ENCODE measurements around the gene DTHD1.

The DTHD1 gene

GRCh38 chr4:36353998-36354397 is 72.6 kb downstream of the DTHD1 start:
- Histone ChIP-seq H3K9me3 (ENCODE audit: control insufficient read depth in 1 of 2, low read length in 2 of 2) (no peaks in the 10 kb centered on the region), H3K4me1 (ENCODE audit: control insufficient read depth in 1 of 2, insufficient read depth in 2 of 2, low read length in 2 of 2) (no peaks in the 10 kb centered on the region), H3K36me3 (ENCODE audit: control insufficient read depth in 1 of 2, insufficient read depth in 2 of 2, low read length in 2 of 2) (no peaks in the 10 kb centered on the region), H3K4me3 (ENCODE audit: low read depth in 1 of 2, low read length in 2 of 2) (no peak overlapping the region), H3K27ac (ENCODE audit: low read length) (no peak overlapping the region), H3K27me3 (ENCODE audit: low read depth, low read length) (no peaks in the 10 kb centered on the region)

GRCh38 chr4:36358173-36358572 is 76.8 kb downstream of the DTHD1 start:
- Histone ChIP-seq H3K9me3 (ENCODE audit: control insufficient read depth in 1 of 2, low read length in 2 of 2) (no peaks in the 10 kb centered on the region), H3K27me3 (ENCODE audit: low read depth, low read length) (no peaks in the 10 kb centered on the region), H3K36me3 (ENCODE audit: control insufficient read depth in 1 of 2, insufficient read depth in 2 of 2, low read length in 2 of 2) (no peaks in the 10 kb centered on the region), H3K4me1 (ENCODE audit: control insufficient read depth in 1 of 2, insufficient read depth in 2 of 2, low read length in 2 of 2) (no peaks in the 10 kb centered on the region), H3K27ac (ENCODE audit: low read length) (no peak overlapping the region), H3K4me3 (ENCODE audit: low read depth in 1 of 2, low read length in 2 of 2) (no peak overlapping the region)

GRCh38 chr4:36360755-36361154 is 79.3 kb downstream of the DTHD1 start:
- Histone ChIP-seq H3K27me3 (ENCODE audit: low read depth, low read length) (no peaks in the 10 kb centered on the region), H3K4me3 (ENCODE audit: low read depth in 1 of 2, low read length in 2 of 2) (no peak overlapping the region), H3K4me1 (ENCODE audit: control insufficient read depth in 1 of 2, insufficient read depth in 2 of 2, low read length in 2 of 2) (no peaks in the 10 kb centered on the region), H3K9me3 (ENCODE audit: control insufficient read depth in 1 of 2, low read length in 2 of 2) (no peaks in the 10 kb centered on the region), H3K36me3 (ENCODE audit: control insufficient read depth in 1 of 2, insufficient read depth in 2 of 2, low read length in 2 of 2) (no peaks in the 10 kb centered on the region), H3K27ac (ENCODE audit: low read length) (no peak overlapping the region)

- H3K36me3 ChIP-seq (ENCODE audit: control insufficient read depth in 1 of 2, insufficient read depth in 2 of 2, low read length in 2 of 2) = no peaks in the 10 kb centered on the region
- H3K4me3 ChIP-seq (ENCODE audit: low read depth in 1 of 2, low read length in 2 of 2) = no peak overlapping the region
- H3K27me3 ChIP-seq (ENCODE audit: low read depth, low read length) = no peaks in the 10 kb centered on the region
Observed at GRCh38 chr4:36363024-36363423, 81.6 kb downstream of the DTHD1 start.

GRCh38 chr4:36374836-36375511 is 93.6 kb downstream of the DTHD1 start:
- no peaks in the 10 kb centered on the region for H3K4me1 ChIP-seq (ENCODE audit: control insufficient read depth in 1 of 2, insufficient read depth in 2 of 2, low read length in 2 of 2)
- no peaks in the 10 kb centered on the region for H3K27me3 ChIP-seq (ENCODE audit: low read depth, low read length)
- H3K4me3 ChIP-seq (ENCODE audit: low read depth in 1 of 2, low read length in 2 of 2) = no peak overlapping the region
- H3K9me3 ChIP-seq (ENCODE audit: control insufficient read depth in 1 of 2, low read length in 2 of 2) = peaks cover 0 to 8% of the 10 kb centered on the region in 2 donors
- no peak overlapping the region for H3K27ac ChIP-seq (ENCODE audit: low read length)
- no peaks in the 10 kb centered on the region for H3K36me3 ChIP-seq (ENCODE audit: control insufficient read depth in 1 of 2, insufficient read depth in 2 of 2, low read length in 2 of 2)

More at GRCh38 chr4:36363024-36363423, 81.6 kb downstream of the DTHD1 start:
- no peak overlapping the region for H3K27ac ChIP-seq (ENCODE audit: low read length)
- H3K4me1 ChIP-seq (ENCODE audit: control insufficient read depth in 1 of 2, insufficient read depth in 2 of 2, low read length in 2 of 2) = no peaks in the 10 kb centered on the region
- no peaks in the 10 kb centered on the region for H3K9me3 ChIP-seq (ENCODE audit: control insufficient read depth in 1 of 2, low read length in 2 of 2)

- Histone ChIP-seq H3K36me3 (ENCODE audit: control insufficient read depth in 1 of 2, insufficient read depth in 2 of 2, low read length in 2 of 2) (no peaks in the 10 kb centered on the region), H3K4me1 (ENCODE audit: control insufficient read depth in 1 of 2, insufficient read depth in 2 of 2, low read length in 2 of 2) (no peaks in the 10 kb centered on the region), H3K27me3 (ENCODE audit: low read depth, low read length) (no peaks in the 10 kb centered on the region), H3K4me3 (ENCODE audit: low read depth in 1 of 2, low read length in 2 of 2) (no peak overlapping the region), H3K9me3 (ENCODE audit: control insufficient read depth in 1 of 2, low read length in 2 of 2) (no peaks in the 10 kb centered on the region), H3K27ac (ENCODE audit: low read length) (no peak overlapping the region)
Observed at GRCh38 chr4:36385951-36386571, 104.6 kb downstream of the DTHD1 start.

GRCh38 chr4:36386691-36387090 is 105.3 kb downstream of the DTHD1 start:
- Histone ChIP-seq H3K9me3 (ENCODE audit: control insufficient read depth in 1 of 2, low read length in 2 of 2) (no peaks in the 10 kb centered on the region), H3K36me3 (ENCODE audit: control insufficient read depth in 1 of 2, insufficient read depth in 2 of 2, low read length in 2 of 2) (no peaks in the 10 kb centered on the region), H3K4me1 (ENCODE audit: control insufficient read depth in 1 of 2, insufficient read depth in 2 of 2, low read length in 2 of 2) (no peaks in the 10 kb centered on the region), H3K4me3 (ENCODE audit: low read depth in 1 of 2, low read length in 2 of 2) (no peak overlapping the region), H3K27me3 (ENCODE audit: low read depth, low read length) (no peaks in the 10 kb centered on the region), H3K27ac (ENCODE audit: low read length) (no peak overlapping the region)

- Histone ChIP-seq H3K27ac (ENCODE audit: low read length) (no peak overlapping the region), H3K4me1 (ENCODE audit: control insufficient read depth in 1 of 2, insufficient read depth in 2 of 2, low read length in 2 of 2) (no peaks in the 10 kb centered on the region), H3K4me3 (ENCODE audit: low read depth in 1 of 2, low read length in 2 of 2) (no peak overlapping the region), H3K27me3 (ENCODE audit: low read depth, low read length) (no peaks in the 10 kb centered on the region), H3K9me3 (ENCODE audit: control insufficient read depth in 1 of 2, low read length in 2 of 2) (no peaks in the 10 kb centered on the region), H3K36me3 (ENCODE audit: control insufficient read depth in 1 of 2, insufficient read depth in 2 of 2, low read length in 2 of 2) (no peaks in the 10 kb centered on the region)
Observed at GRCh38 chr4:36388710-36389109, 107.3 kb downstream of the DTHD1 start.

- no peak overlapping the region for H3K27ac ChIP-seq (ENCODE audit: low read length)
Observed at GRCh38 chr4:36391411-36391810, 110.0 kb downstream of the DTHD1 start.

GRCh38 chr4:36392024-36392423 is 110.6 kb downstream of the DTHD1 start:
- Histone ChIP-seq H3K4me1 (ENCODE audit: control insufficient read depth in 1 of 2, insufficient read depth in 2 of 2, low read length in 2 of 2) (no peaks in the 10 kb centered on the region), H3K27me3 (ENCODE audit: low read depth, low read length) (no peaks in the 10 kb centered on the region), H3K4me3 (ENCODE audit: low read depth in 1 of 2, low read length in 2 of 2) (no peak overlapping the region), H3K9me3 (ENCODE audit: control insufficient read depth in 1 of 2, low read length in 2 of 2) (no peaks in the 10 kb centered on the region), H3K36me3 (ENCODE audit: control insufficient read depth in 1 of 2, insufficient read depth in 2 of 2, low read length in 2 of 2) (no peaks in the 10 kb centered on the region), H3K27ac (ENCODE audit: low read length) (no peak overlapping the region)

More at GRCh38 chr4:36391411-36391810, 110.0 kb downstream of the DTHD1 start:
- H3K4me3 ChIP-seq (ENCODE audit: low read depth in 1 of 2, low read length in 2 of 2) = no peak overlapping the region
- H3K4me1 ChIP-seq (ENCODE audit: control insufficient read depth in 1 of 2, insufficient read depth in 2 of 2, low read length in 2 of 2) = no peaks in the 10 kb centered on the region
- no peaks in the 10 kb centered on the region for H3K27me3 ChIP-seq (ENCODE audit: low read depth, low read length)
- H3K36me3 ChIP-seq (ENCODE audit: control insufficient read depth in 1 of 2, insufficient read depth in 2 of 2, low read length in 2 of 2) = no peaks in the 10 kb centered on the region
- no peaks in the 10 kb centered on the region for H3K9me3 ChIP-seq (ENCODE audit: control insufficient read depth in 1 of 2, low read length in 2 of 2)

- H3K4me3 ChIP-seq (ENCODE audit: low read depth in 1 of 2, low read length in 2 of 2) = no peak overlapping the region
- no peaks in the 10 kb centered on the region for H3K36me3 ChIP-seq (ENCODE audit: control insufficient read depth in 1 of 2, insufficient read depth in 2 of 2, low read length in 2 of 2)
- no peaks in the 10 kb centered on the region for H3K9me3 ChIP-seq (ENCODE audit: control insufficient read depth in 1 of 2, low read length in 2 of 2)
- no peaks in the 10 kb centered on the region for H3K4me1 ChIP-seq (ENCODE audit: control insufficient read depth in 1 of 2, insufficient read depth in 2 of 2, low read length in 2 of 2)
- no peaks in the 10 kb centered on the region for H3K27me3 ChIP-seq (ENCODE audit: low read depth, low read length)
- H3K27ac ChIP-seq (ENCODE audit: low read length) = no peak overlapping the region
Observed at GRCh38 chr4:36392916-36393315, 111.5 kb downstream of the DTHD1 start.
